Activated CD4-positive, CD25-positive, alpha-beta regulatory T cell (primary cell): ENCODE data around the gene TXNDC15.

Source experiments
- DNase-seq, 4 experiments: peaks; one replicate each; lab custom pipeline; 2025; lab: John Stamatoyannopoulos, UW

TXNDC15 gene

DNA sequence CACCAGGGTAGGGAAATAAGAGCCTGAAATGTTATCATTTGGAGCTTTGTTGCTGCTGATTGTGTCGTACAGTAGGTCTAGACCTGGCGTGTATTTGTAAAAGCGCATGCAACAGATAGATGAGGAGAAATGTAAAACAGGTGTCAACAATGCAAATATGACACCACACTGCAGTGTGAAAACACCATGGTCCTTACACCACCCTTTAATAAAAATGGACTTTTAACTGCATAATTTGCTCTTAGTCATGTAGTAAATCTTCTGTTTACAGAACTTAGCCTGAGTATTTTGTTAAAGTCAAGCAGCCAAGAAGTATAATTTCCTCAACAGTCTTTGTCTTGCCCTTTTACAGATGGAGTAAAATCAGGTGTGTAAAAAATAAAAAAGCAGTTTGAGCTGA lies 44.7 kb downstream of the TXNDC15 start:
- DNase-seq, result no peak

DNA sequence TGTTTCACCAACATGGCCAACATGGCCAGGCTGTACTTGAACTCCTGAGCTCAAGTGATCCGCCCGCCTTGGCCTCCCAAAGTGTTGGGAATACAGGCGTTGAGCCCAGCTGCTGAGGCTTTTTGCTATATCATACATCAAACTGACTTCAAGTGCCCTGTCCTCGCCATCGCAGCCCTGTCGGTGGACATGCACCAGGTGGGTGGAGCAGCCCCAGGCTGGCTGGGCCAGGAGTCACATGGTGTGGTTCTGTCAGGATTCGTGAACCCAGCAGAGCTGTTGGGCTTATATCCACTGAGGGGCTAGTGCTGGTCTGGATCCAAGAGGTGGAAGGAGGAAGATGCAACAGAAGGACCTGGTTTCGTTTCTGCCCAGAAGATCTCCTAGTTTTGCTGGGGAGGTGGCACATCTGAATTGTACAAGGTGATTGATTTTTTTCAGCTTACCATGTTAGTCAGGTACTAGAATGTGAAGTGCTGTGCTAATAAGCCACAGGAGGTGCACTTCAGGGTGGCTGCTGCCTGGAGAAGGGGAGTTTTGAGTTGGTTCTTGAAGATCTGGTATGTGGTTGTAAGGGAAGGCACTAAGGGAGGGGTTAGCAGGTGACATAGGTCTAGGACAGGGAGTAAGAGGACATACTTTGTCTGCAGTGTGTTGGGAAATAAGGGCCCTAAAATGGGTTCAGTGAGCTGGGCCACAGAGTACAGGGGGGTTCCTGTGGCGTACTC lies 46.8 kb downstream of the TXNDC15 start:
- DNase-seq, result no peak

DNA sequence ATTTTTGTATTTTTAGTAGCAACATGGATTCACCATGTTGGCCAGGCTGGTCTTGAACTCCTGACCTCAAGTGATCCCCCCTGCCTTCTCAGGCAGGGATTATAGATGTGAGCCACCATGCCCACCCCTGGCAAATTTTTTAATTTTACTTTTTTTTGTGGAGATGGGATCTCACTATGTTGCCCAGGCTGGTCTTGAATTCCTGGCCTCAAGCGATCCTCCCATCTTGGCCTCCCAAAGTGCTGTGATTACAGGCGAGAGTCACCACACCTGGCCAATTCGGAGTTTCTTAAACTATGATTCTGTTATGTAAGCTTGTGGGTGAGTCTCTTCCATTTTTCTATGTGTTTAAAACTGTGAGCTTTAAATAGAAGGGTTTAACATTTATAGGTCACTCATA lies 58.3 kb downstream of the TXNDC15 start:
- no peak for DNase-seq

DNA sequence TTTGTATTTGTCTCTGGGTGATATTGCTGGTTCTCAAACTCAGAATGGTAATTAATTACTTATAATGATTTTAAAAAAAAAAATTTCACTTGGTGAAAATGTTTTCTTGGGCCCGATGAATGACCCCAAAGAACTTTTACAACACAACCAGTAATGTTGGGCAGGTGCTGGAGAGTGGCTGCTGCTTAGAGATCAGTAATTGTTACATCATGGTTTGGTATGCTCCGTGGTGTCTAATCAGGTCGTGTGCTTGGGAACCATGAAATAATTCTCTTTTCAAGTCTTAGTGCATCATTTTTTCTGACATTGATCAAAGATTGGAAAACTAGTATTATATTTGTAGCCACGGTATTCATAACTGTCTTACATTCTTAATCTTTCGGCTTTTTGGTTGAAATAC lies 60.0 kb downstream of the TXNDC15 start:
- no peak for DNase-seq

DNA sequence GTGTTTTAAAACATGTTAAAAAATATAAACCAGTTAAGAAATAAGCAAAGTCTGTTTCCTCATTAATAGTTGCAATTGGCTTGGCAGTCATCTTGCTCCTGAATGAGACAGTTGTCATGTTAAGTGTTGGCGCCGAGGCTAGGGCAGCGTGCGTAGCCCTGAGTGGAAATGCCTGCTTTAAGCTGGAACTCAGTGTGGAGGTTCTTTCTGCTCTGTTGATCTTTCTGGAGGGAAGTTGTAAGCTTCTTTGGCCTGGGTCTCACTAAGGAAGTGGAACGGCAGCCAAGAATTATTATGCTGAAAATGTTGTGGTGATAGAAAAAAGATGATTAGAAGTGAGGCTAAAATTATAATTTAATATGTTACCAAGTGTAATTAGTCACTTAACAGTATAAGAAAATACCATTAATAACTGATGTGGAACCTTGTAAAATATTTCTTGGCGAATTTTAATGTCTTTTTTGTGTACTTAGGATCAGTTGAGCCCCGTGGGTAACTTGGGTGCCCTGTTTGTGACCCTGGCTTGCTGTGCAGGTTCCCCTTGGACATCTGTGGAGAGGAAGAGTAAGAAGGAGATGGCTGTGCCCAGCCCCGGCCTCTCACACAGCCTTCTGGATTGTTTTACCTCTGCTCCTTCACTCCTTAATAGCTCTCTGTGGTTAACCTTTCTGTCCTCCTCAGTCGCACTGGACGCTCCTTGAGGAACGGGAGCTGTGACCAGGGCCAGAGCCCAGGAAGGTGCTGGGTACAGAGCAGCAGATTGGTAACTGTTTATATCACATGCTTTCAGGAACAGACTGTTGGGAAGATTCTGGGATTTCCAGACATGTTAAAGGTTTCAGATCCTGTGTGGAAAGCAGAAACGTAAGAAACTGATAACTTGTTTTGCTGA lies 61.8 kb downstream of the TXNDC15 start:
- no peak for DNase-seq

DNA sequence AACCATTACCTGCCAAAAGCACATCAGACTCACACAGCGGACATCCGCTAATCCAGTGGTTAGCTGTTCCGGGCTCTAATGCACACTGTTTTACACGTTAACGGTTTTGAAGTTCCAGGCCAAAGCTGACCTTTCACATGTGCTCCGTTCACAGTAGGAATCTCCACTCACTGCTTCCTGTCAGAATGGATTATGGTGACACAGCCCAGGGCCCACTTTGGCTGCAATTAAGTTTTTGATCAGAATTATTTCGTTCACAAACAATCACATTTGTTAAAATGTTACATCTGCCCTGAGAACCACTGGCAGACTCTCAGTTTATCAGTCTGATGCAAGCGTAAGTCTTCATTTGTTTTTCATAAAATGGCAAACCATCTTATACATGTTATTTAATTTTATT lies 63.4 kb downstream of the TXNDC15 start:
- DNase-seq, result no peak

DNA sequence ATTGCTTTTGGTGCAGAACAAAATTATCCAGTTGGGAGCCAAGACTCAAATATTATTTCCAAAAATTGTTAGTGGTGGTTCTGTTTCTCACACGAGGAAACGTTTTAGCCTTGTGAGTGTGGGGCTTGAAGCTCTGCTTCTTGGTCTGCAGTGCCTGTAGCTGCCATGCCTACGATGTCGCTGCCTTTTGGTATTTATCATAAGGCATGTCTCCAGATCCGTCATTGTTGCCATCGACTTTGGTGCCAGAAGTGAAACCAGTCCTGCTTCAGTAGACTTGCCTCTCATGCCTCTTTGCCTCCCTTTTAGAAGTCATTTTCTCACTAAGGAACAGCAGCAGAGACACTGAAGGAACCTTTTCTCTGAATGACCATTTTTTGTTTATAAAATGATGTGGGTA lies 63.9 kb downstream of the TXNDC15 start:
- DNase-seq, result no peak

DNA sequence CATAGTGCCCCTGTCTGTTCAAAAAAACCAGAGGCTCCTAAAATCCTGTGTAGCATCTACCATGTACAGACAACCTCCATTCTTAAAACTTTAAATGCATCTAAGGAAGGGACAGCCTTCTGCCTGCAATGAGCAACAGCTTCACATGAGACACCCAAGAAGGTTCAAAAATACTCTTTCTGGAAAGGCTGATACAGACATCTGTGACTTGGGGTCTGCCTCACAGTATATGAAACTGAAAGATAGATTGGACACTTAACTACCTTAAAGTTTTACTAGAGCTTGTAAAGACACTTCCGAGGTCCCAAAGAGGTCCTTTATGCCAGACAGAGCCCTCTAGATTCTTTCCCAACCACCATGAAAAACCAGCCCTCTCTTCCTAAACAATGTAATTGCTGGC lies 65.3 kb downstream of the TXNDC15 start:
- no peak for DNase-seq

DNA sequence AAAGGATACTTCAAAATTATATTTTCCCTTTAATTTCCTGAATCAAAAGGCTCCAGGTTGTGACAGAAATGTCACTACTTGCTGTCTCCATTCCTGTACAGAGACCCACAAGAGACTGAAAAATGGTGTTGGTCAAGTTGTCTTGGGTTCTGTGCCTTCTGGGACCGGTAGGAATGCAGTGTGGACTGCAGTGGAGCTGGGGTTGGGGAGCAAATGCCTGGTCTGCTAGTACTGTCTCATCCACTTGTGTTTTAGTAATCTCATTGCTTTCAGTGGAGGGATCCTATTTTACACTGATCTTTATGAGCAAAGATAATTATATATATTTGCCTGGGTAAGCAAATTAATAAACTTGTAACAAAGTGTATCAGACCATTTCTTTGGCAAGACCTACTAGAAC lies 69.4 kb downstream of the TXNDC15 start:
- no peak for DNase-seq

DNA sequence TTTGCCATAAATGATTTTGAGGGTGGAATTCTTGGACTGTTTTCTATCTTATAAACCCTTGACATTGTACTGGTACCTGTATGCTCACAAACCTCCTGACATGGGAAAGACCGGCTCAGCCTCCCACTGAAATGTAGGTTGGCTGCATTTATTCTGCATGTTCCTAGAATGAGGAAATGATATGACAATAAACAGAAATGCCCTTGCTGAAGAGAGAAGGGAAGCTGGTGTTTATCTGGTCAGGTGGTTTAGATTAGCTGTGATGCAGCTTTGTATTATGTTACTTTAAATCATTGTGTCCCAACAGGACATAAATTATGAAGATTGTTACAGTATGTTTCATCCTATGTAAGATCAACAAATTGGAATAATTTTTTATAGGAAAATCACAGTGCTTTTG lies 70.5 kb downstream of the TXNDC15 start:
- DNase-seq, result no peak

DNA sequence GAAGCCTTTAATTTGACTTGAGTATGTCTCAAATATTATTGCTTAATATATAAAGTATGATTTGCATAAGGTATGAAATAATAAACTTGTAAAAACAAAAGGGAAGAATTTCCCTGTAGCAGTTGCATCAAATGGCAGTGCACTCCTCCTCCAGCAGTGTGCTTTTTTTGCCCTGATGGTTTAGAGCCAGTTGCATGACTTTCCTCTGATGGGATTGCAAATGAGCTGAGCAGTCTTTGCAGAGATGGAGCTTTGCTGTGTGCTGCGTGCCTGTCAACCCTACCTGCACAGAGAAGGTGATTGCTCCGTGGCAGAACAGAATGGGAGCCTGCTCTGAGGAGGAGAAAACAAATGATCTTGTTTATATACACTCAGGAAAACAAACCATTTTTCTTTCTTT lies 70.9 kb downstream of the TXNDC15 start:
- no peak for DNase-seq

DNA sequence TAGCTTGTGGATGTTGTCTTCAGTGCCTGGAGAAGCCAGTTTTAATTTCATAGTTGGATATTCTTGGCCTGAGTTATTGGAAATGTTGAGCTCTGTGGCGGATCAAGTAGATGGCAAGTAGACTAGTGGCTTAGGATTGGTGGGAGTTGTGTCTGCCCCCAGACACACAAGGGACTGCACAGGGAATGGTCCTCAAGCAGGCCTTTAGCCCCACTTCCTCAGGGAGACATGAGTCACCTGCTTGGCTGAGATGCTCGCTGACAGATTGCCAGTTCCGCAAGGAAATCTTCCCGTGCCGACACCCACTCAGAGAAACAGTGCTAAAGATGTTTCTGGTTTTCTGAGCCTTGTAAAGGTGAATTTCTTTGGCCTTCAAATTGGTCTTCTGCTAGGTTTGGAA lies 74.7 kb downstream of the TXNDC15 start:
- no peak for DNase-seq

DNA sequence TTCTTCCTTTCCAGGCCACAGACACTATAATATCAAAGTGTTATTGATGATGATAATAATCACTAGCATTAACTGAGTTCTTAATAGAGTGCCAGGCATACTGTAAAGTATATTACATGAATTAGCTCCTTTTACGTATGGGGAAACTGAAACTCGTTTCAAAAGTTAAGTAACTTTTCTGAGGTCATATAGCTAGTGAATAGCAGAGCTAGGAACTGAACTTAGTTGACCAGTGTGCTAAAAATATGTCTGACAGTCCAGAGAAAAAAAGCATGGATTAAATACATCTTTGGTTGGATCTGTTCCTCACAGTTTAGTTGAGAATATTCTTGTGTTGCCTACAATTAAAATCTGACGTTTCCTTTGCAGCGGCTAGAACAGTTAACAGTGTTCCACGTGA lies 75.1 kb downstream of the TXNDC15 start:
- no peak for DNase-seq
